ENCODE measurements around the gene BCAP29. TPM values are rescaled to one million over a fixed set of nuclear protein-coding genes. Genes with fewer than 3 reads are reported as not detected.

BCAP29 gene
- total and polyA plus RNA-seq, 2 of the 8 experiments (the other 6 are each of a cell fraction or from before 2014, with no cell fraction given) = 6.8 to 18.1 TPM

- TF ChIP-seq KDM5A (IDR thresholded peaks at IDR 0.05; ENCODE audit: low read length) (no peak), NANOG (IDR thresholded peaks at IDR 0.05; ENCODE audit: insufficient read depth, low read depth, low read length, poor library complexity, severe bottlenecking) (no peak), ASH2L (IDR thresholded peaks at IDR 0.05; ENCODE audit: low read length) (no peak), RBBP5 (IDR thresholded peaks at IDR 0.05; ENCODE audit: borderline replicate concordance, low read depth, low read length) (no peak)
These were observed 42.8 kb downstream of the BCAP29 start (continued) for GRCh38 chr7:107622894-107623293.

All from H1 (cell line).